AG04449 (cell line): ENCODE results near the gene SERTAD4.

Experiments used
- CTCF ChIA-PET: fragments of 350-600 bp; formaldehyde crosslinking; extraction: SDS; loops from one replicate; lab custom pipeline; 2021; ENCODE audit warnings: antibody characterized with exemption; lab: Yijun Ruan, JAX
- POLR2A ChIA-PET: fragments of 400-600, 350-600 bp; formaldehyde crosslinking; extraction: SDS; loops from one replicate; lab custom pipeline; 2020; ENCODE audit warnings: antibody characterized with exemption, inconsistent platforms; lab: Yijun Ruan, JAX
- DNase-seq: peaks from one replicate; pipeline ENCODE4 v3.0.0-alpha.2; 2010; ENCODE audit warnings: low read depth, low spot score
- H3K4me3 ChIP-seq: 2 replicates; pipeline ENCODE4 v1.5.1; 2011; ENCODE audit warnings: low read depth, mild to moderate bottlenecking, control low read depth, low read length
- CTCF ChIP-seq: IDR thresholded peaks from one replicate; pipeline ENCODE4 v1.5.1; 2011; ENCODE audit warnings: mild to moderate bottlenecking, moderate library complexity, low read length, control low read depth, inconsistent platforms; ENCODE audit not compliant: insufficient read depth; ENCODE audit errors: missing control alignments

The SERTAD4 gene

GRCh38 chr1:210280221-210280620 lies 47.6 kb downstream of the SERTAD4 start:
- ChIA-PET POLR2A (no interaction called here), CTCF (no interaction called here)
- no peak for TF ChIP-seq CTCF
- no peak overlapping the region for H3K4me3 ChIP-seq
- DNase-seq, result no peak

- H3K4me3 ChIP-seq, result no peak overlapping the region
- ChIA-PET POLR2A (no interaction called here), CTCF (no interaction called here)
- DNase-seq, result no peak
- TF ChIP-seq CTCF, result no peak
Observed at GRCh38 chr1:210288116-210288515, 55.5 kb downstream of the SERTAD4 start.

- no peak overlapping the region for H3K4me3 ChIP-seq
- no peak for TF ChIP-seq CTCF
- no peak for DNase-seq
- POLR2A ChIA-PET, result no interaction called here
- CTCF ChIA-PET, result no interaction called here
Observed at GRCh38 chr1:210289248-210289647, 56.7 kb downstream of the SERTAD4 start.

GRCh38 chr1:210291081-210291764 lies 58.6 kb downstream of the SERTAD4 start:
- CTCF ChIA-PET, result interaction anchor here (0.9 to 2.6 kb wide), 10 partner anchors 10 to 150 kb away, joined by 3 to 12 read pairs (median 4); no protein-coding TSS in a partner anchor
- TF ChIP-seq CTCF, result no peak
- POLR2A ChIA-PET, result no interaction called here
- H3K4me3 ChIP-seq, result no peak overlapping the region
- no peak for DNase-seq

GRCh38 chr1:210291786-210292230 lies 59.2 kb downstream of the SERTAD4 start:
- H3K4me3 ChIP-seq, result peak overlapping the region; percentile 40; the same call in 1 of the 2 replicates
- DNase-seq, result peak; percentile 38
- POLR2A ChIA-PET, result interaction anchor here (0.9 to 2.0 kb wide), 2 partner anchors 29 to 52 kb away, joined by 3 to 7 read pairs; no protein-coding TSS in a partner anchor
- TF ChIP-seq CTCF, result no peak
- CTCF ChIA-PET, result interaction anchor here (0.9 to 2.9 kb wide), 10 partner anchors 10 to 151 kb away, joined by 3 to 12 read pairs (median 4); no protein-coding TSS in a partner anchor

- CTCF ChIA-PET, result interaction anchor here (0.9 to 2.9 kb wide), 10 partner anchors 11 to 151 kb away, joined by 3 to 12 read pairs (median 4); no protein-coding TSS in a partner anchor
- peak; percentile 3 for TF ChIP-seq CTCF
- POLR2A ChIA-PET, result interaction anchor here (0.9 to 2.0 kb wide), 4 partner anchors 30 to 82 kb away, joined by 3 to 7 read pairs (median 5); no protein-coding TSS in a partner anchor
- peak overlapping the region; percentile 40 for H3K4me3 ChIP-seq
- DNase-seq, result no peak
Observed at GRCh38 chr1:210292231-210292871, 59.8 kb downstream of the SERTAD4 start.
